Gastroesophageal sphincter (tissue), 4 donors: ENCODE data around the gene CERKL. TPM values are rescaled to one million over a fixed set of nuclear protein-coding genes. Genes with fewer than 3 reads are reported as not detected.

Source experiments
- ATAC-seq: fragments of 150-250 bp; one replicate; pipeline ENCODE4 v1.9.1; 2016; ENCODE audit warnings: mild to moderate bottlenecking, moderate library complexity
- H3K27ac ChIP-seq, 4 donors: fragments of 200-600 bp; sonication (generic) in 3 of 4; 1 replicate in 3 of 4; 2 replicates in 1 of 4; pipeline ENCODE4 v1.5.1; 2016 to 2019
- H3K27me3 ChIP-seq: fragments of 200-600 bp; sonication (generic); one replicate; pipeline ENCODE4 v1.5.1; 2019
- H3K36me3 ChIP-seq, 2 donors: fragments of 200-600 bp; sonication (generic); one replicate each; pipeline ENCODE4 v1.5.1; 2019; ENCODE audit warnings: control low read depth in 1 of 2
- H3K4me1 ChIP-seq, 3 donors: fragments of 200-600 bp; sonication (generic); 1 replicate in 2 of 3; 2 replicates in 1 of 3; pipeline ENCODE4 v1.5.1; 2016 to 2019; ENCODE audit warnings: control low read depth in 2 of 3
- H3K4me3 ChIP-seq, 2 donors: fragments of 200-600 bp; sonication (generic); one replicate each; pipeline ENCODE4 v1.5.1; 2019; ENCODE audit warnings: mild to moderate bottlenecking in 1 of 2, moderate library complexity in 1 of 2
- H3K9me3 ChIP-seq, 3 donors: fragments of 200-600 bp; sonication (generic); one replicate each; pipeline ENCODE4 v1.5.1; 2017 to 2019; ENCODE audit warnings: control low read depth in 2 of 3
- CTCF ChIP-seq, 4 experiments: fragments of 200-600 bp in 2 of 4; fragments of 450-650 bp in 2 of 4; sonication (generic) in 1 of 4; IDR thresholded peaks; one replicate each; pipeline ENCODE4 v1.5.1; 2017 to 2019; ENCODE audit warnings: antibody characterized with exemption in 4 of 4, mild to moderate bottlenecking in 2 of 4, moderate library complexity in 2 of 4
- EP300 ChIP-seq: sonication (generic); formaldehyde crosslinking; IDR thresholded peaks from one replicate; pipeline ENCODE4 v1.6.1; 2017; ENCODE audit warnings: antibody characterized with exemption, mild to moderate bottlenecking
- POLR2A ChIP-seq, 2 donors: fragments of 450-650 bp; IDR thresholded peaks; one replicate each; pipeline ENCODE4 v1.6.1; 2017; ENCODE audit warnings: antibody characterized with exemption in 2 of 2, mild to moderate bottlenecking in 2 of 2, moderate library complexity in 1 of 2
- POLR2AphosphoS5 ChIP-seq: sonication (generic); formaldehyde crosslinking; IDR thresholded peaks from one replicate; pipeline ENCODE4 v1.6.1; 2017; ENCODE audit warnings: antibody characterized with exemption
- whole genome bisulfite sequencing, 2 donors: methylation state at CpG; one replicate each; pipeline ENCODE4 v1.1.5; 2018; ENCODE audit warnings: low coverage in 1 of 2; 5-methylcytosine and 5-hydroxymethylcytosine counted together
- total RNA-seq, 4 donors: library from RNA; depleted of rRNA; stranded (reverse); fragments of >200 nt; gene quantifications; one replicate each; pipeline ENCODE4 v1.1.0, GENCODE V29; 2016

CERKL gene
- total RNA-seq, 4 donors from 2014 or later = 0.78 TPM; not detected in 3

- 33 to 40% methylated on average over 2 to 4 of the region's 4 CpGs for WGBS, 2 donors
- Histone ChIP-seq H3K36me3 (no peaks in the 10 kb centered on the region), H3K9me3 (no peaks in the 10 kb centered on the region), H3K4me1 (peaks cover 0 to under 1% (median 0%) of the 10 kb centered on the region in 3 donors), H3K27ac (no peak overlapping the region), H3K27me3 (peaks cover 49% of the 10 kb centered on the region), H3K4me3 (no peak overlapping the region)
- ATAC-seq = no peak
- TF ChIP-seq POLR2A (IDR thresholded peaks at IDR 0.05) = no peak
- TF ChIP-seq EP300 = no peak
- TF ChIP-seq POLR2AphosphoS5 = no peak
- no peak for TF ChIP-seq CTCF (IDR thresholded peaks at IDR 0.05)
Observed at GRCh38 chr2:181675254-181675653, 18.3 kb upstream of the CERKL start.

GRCh38 chr2:181674461-181674860, 17.6 kb upstream of the CERKL start:
- no peak overlapping the region for H3K27ac ChIP-seq
- no peak for TF ChIP-seq POLR2AphosphoS5
- no peak for TF ChIP-seq POLR2A (IDR thresholded peaks at IDR 0.05)
- no peak for TF ChIP-seq CTCF (IDR thresholded peaks at IDR 0.05)
- no peak for TF ChIP-seq EP300
- no peaks in the 10 kb centered on the region for H3K4me1 ChIP-seq
- H3K36me3 ChIP-seq = no peaks in the 10 kb centered on the region
- peaks cover 41% of the 10 kb centered on the region for H3K27me3 ChIP-seq
- H3K4me3 ChIP-seq = no peak overlapping the region
- H3K9me3 ChIP-seq = no peaks in the 10 kb centered on the region
- no peak for ATAC-seq

GRCh38 chr2:181673173-181673572, 16.3 kb upstream of the CERKL start:
- no peaks in the 10 kb centered on the region for H3K4me1 ChIP-seq
- peaks cover 32% of the 10 kb centered on the region for H3K27me3 ChIP-seq
- 57% methylated on average over 2 of the region's 2 CpGs; no CpG with 5 or more reads in 1 of the 2 donors for WGBS, 2 donors
- no peak overlapping the region for H3K27ac ChIP-seq
- no peak overlapping the region for H3K4me3 ChIP-seq
- no peaks in the 10 kb centered on the region for H3K9me3 ChIP-seq
- TF ChIP-seq POLR2A (IDR thresholded peaks at IDR 0.05) (no peak), POLR2AphosphoS5 (no peak), EP300 (no peak), CTCF (IDR thresholded peaks at IDR 0.05) (no peak)
- ATAC-seq = no peak
- H3K36me3 ChIP-seq = no peaks in the 10 kb centered on the region

- no peaks in the 10 kb centered on the region for H3K36me3 ChIP-seq
- peaks cover 32% of the 10 kb centered on the region for H3K27me3 ChIP-seq
- no peak for TF ChIP-seq POLR2AphosphoS5
- no peak for TF ChIP-seq EP300
- TF ChIP-seq CTCF (IDR thresholded peaks at IDR 0.05) = no peak
- H3K27ac ChIP-seq = no peak overlapping the region
- no peaks in the 10 kb centered on the region for H3K4me1 ChIP-seq
- ATAC-seq = no peak
- H3K4me3 ChIP-seq = no peak overlapping the region
- H3K9me3 ChIP-seq = no peaks in the 10 kb centered on the region
Observed at GRCh38 chr2:181672255-181673008, 15.5 kb upstream of the CERKL start.

GRCh38 chr2:181670632-181671031, 13.7 kb upstream of the CERKL start:
- no peak for TF ChIP-seq CTCF (IDR thresholded peaks at IDR 0.05)
- TF ChIP-seq POLR2AphosphoS5 = no peak
- no peak for TF ChIP-seq EP300
- TF ChIP-seq POLR2A (IDR thresholded peaks at IDR 0.05) = no peak
- 78 to 100% methylated on average over 1 of the region's 1 CpG for WGBS, 2 donors

More at GRCh38 chr2:181670632-181671031, 13.7 kb upstream of the CERKL start:
- H3K27me3 ChIP-seq = peaks cover 20% of the 10 kb centered on the region
- no peak overlapping the region for H3K27ac ChIP-seq
- no peak overlapping the region for H3K4me3 ChIP-seq
- H3K4me1 ChIP-seq = no peaks in the 10 kb centered on the region
- no peak for ATAC-seq
- no peaks in the 10 kb centered on the region for H3K36me3 ChIP-seq
- H3K9me3 ChIP-seq = peaks cover 0 to 12% (median 0%) of the 10 kb centered on the region in 3 donors
